H9 (cell line): ENCODE results near the gene CLDN8. TPM values are rescaled to one million over a fixed set of nuclear protein-coding genes. Genes with fewer than 3 reads are reported as not detected.

Source experiments
- DNase-seq: peaks from one replicate; pipeline ENCODE4 v3.0.0-alpha.2; 2017
- H2AFZ ChIP-seq: one replicate; pipeline ENCODE4 v1.6.1; 2013; ENCODE audit warnings: mild to moderate bottlenecking, low read length, control low read depth, moderate library complexity
- H2AK5ac ChIP-seq: 2 replicates; pipeline ENCODE4 v1.6.1; 2013; ENCODE audit warnings: low read length, control low read depth, mixed read lengths; ENCODE audit not compliant: insufficient read length
- H2BK120ac ChIP-seq: one replicate; pipeline ENCODE4 v1.6.1; 2013; ENCODE audit warnings: low read depth, mild to moderate bottlenecking, low read length, control low read depth, inconsistent platforms; ENCODE audit not compliant: poor library complexity, severe bottlenecking
- H2BK12ac ChIP-seq: 2 replicates; pipeline ENCODE4 v1.6.1; 2013; ENCODE audit warnings: low read length, control low read depth, mixed read lengths, low read depth; ENCODE audit not compliant: insufficient read length
- H2BK15ac ChIP-seq: 2 replicates; pipeline ENCODE4 v1.6.1; 2013; ENCODE audit warnings: low read depth, low read length, control low read depth
- H2BK20ac ChIP-seq: one replicate; pipeline ENCODE4 v1.6.1; 2013; ENCODE audit warnings: low read depth, mild to moderate bottlenecking, low read length, control low read depth, inconsistent platforms; ENCODE audit not compliant: poor library complexity, severe bottlenecking
- H2BK5ac ChIP-seq: 2 replicates; pipeline ENCODE4 v1.6.1; 2013; ENCODE audit warnings: low read length, control low read depth, mixed read lengths; ENCODE audit not compliant: insufficient read length
- H3K14ac ChIP-seq: 2 replicates; pipeline ENCODE4 v1.6.1; 2013; ENCODE audit warnings: low read length, control low read depth; ENCODE audit not compliant: insufficient read depth
- H3K18ac ChIP-seq: 2 replicates; pipeline ENCODE4 v1.6.1; 2013; ENCODE audit warnings: low read depth, mild to moderate bottlenecking, mixed read lengths, low read length, control low read depth; ENCODE audit not compliant: insufficient read length
- H3K23ac ChIP-seq: 2 replicates; pipeline ENCODE4 v1.6.1; 2013; ENCODE audit warnings: low read length, control low read depth, mixed read lengths, low read depth; ENCODE audit not compliant: insufficient read length
- H3K23me2 ChIP-seq: 2 replicates; pipeline ENCODE4 v1.6.1; 2013; ENCODE audit warnings: low read depth, mild to moderate bottlenecking, mixed read lengths, low read length, control low read depth; ENCODE audit not compliant: insufficient read length, poor library complexity, severe bottlenecking
- H3K27ac ChIP-seq: 2 replicates; pipeline ENCODE4 v1.5.1; 2013; ENCODE audit warnings: low read length, control low read depth, mixed read lengths, low read depth; ENCODE audit not compliant: insufficient read length
- H3K27me3 ChIP-seq: 2 replicates; pipeline ENCODE4 v1.6.1; 2013; ENCODE audit warnings: low read length, control low read depth, inconsistent platforms; ENCODE audit not compliant: insufficient read depth
- H3K4ac ChIP-seq: 2 replicates; pipeline ENCODE4 v1.6.1; 2013; ENCODE audit warnings: low read depth, mild to moderate bottlenecking, control low read depth, inconsistent platforms, low read length, moderate library complexity
- H3K4me1 ChIP-seq: 2 replicates; pipeline ENCODE4 v1.6.1; 2013; ENCODE audit warnings: low read length, control low read depth, inconsistent platforms; ENCODE audit not compliant: insufficient read depth
- H3K4me2 ChIP-seq: 2 replicates; pipeline ENCODE4 v1.6.1; 2013; ENCODE audit warnings: low read length, control low read depth, mixed read lengths; ENCODE audit not compliant: insufficient read length, insufficient read depth
- H3K56ac ChIP-seq: 2 replicates; pipeline ENCODE4 v1.6.1; 2013; ENCODE audit warnings: low read depth, mild to moderate bottlenecking, mixed read lengths, low read length, control low read depth; ENCODE audit not compliant: insufficient read length
- H3K79me1 ChIP-seq: 2 replicates; pipeline ENCODE4 v1.6.1; 2013; ENCODE audit warnings: low read depth, mild to moderate bottlenecking, moderate library complexity, low read length, control low read depth, inconsistent platforms; ENCODE audit not compliant: insufficient read depth, poor library complexity, severe bottlenecking
- H3K79me2 ChIP-seq: 2 replicates; pipeline ENCODE4 v1.6.1; 2013; ENCODE audit warnings: low read length, control low read depth, inconsistent platforms; ENCODE audit not compliant: insufficient read depth
- H3K9ac ChIP-seq: 2 replicates; pipeline ENCODE4 v1.6.1; 2013; ENCODE audit warnings: low read length, control low read depth, mixed read lengths; ENCODE audit not compliant: insufficient read length; ENCODE audit errors: extremely low read depth
- H3K9me3 ChIP-seq: one replicate; pipeline ENCODE4 v1.6.1; 2013; ENCODE audit warnings: low read depth, low read length, inconsistent platforms; ENCODE audit not compliant: control insufficient read depth
- H3T11ph ChIP-seq: one replicate; pipeline ENCODE4 v1.6.1; 2013; ENCODE audit warnings: mild to moderate bottlenecking, low read length, control low read depth, inconsistent platforms
- H4K20me1 ChIP-seq: one replicate; pipeline ENCODE4 v1.6.1; 2013; ENCODE audit not compliant: control insufficient read depth, insufficient read length, insufficient read depth
- H4K5ac ChIP-seq: 2 replicates; pipeline ENCODE4 v1.6.1; 2013; ENCODE audit warnings: low read depth, mild to moderate bottlenecking, mixed read lengths, low read length, control low read depth; ENCODE audit not compliant: insufficient read length
- H4K8ac ChIP-seq: replicated peaks from 2 replicates; pipeline ENCODE4 v1.6.1; 2013; ENCODE audit warnings: low read length, control low read depth, mixed read lengths, low read depth; ENCODE audit not compliant: insufficient read length
- H4K91ac ChIP-seq: 2 replicates; pipeline ENCODE4 v1.6.1; 2013; ENCODE audit warnings: low read depth, mild to moderate bottlenecking, moderate library complexity, mixed read lengths, low read length, control low read depth; ENCODE audit not compliant: insufficient read length
- H3K27ac Mint-ChIP-seq, 3 experiments: 2 replicates in 2 of 3; 3 replicates in 1 of 3; pipeline ENCODE4 v1.8.0; 2020 to 2021; ENCODE audit warnings: mixed read lengths in 3 of 3, mild to moderate bottlenecking in 1 of 3, moderate library complexity in 1 of 3
- H3K27me3 Mint-ChIP-seq: 2 replicates; pipeline ENCODE4 v1.8.0; 2021; ENCODE audit warnings: low read depth, mild to moderate bottlenecking, moderate library complexity, mixed read lengths
- H3K36me3 Mint-ChIP-seq, 3 experiments: 2 replicates in 2 of 3; 3 replicates in 1 of 3; pipeline ENCODE4 v1.8.0; 2020 to 2021; ENCODE audit warnings: low read depth in 3 of 3, mixed read lengths in 3 of 3; ENCODE audit not compliant: insufficient read depth in 1 of 3
- H3K4me1 Mint-ChIP-seq, 2 experiments: 2 replicates each; pipeline ENCODE4 v1.8.0; 2020; ENCODE audit warnings: mixed read lengths in 2 of 2
- H3K4me3 Mint-ChIP-seq, 2 experiments: 2 replicates in 1 of 2; 3 replicates in 1 of 2; pipeline ENCODE4 v1.8.0; 2020 to 2021; ENCODE audit warnings: mild to moderate bottlenecking in 2 of 2, mixed read lengths in 2 of 2, moderate library complexity in 1 of 2
- H3K9me3 Mint-ChIP-seq, 2 experiments: 2 replicates in 1 of 2; 3 replicates in 1 of 2; pipeline ENCODE4 v1.8.0; 2020; ENCODE audit warnings: mild to moderate bottlenecking in 2 of 2, mixed read lengths in 2 of 2, moderate library complexity in 1 of 2
- CTCF ChIP-seq: fragments of 200-600 bp; sonication (generic); conservative IDR thresholded peaks from 3 replicates; pipeline ENCODE4 v1.8.0; 2021; ENCODE audit warnings: antibody characterized with exemption, mild to moderate bottlenecking
- total RNA-seq: library from RNA; stranded (reverse); gene quantifications from 2 replicates; pipeline ENCODE4 v1.2.1, GENCODE V29; 2021

CLDN8 gene
- total RNA-seq, 1 experiment from 2014 or later, result not detected

- H2BK5ac ChIP-seq, result no peak overlapping the region
- H2BK12ac ChIP-seq, result no peak overlapping the region
- TF ChIP-seq CTCF, result no peak
- H3K9ac ChIP-seq, result no peak overlapping the region
- no peak overlapping the region for H3K14ac ChIP-seq
- no peaks in the 10 kb centered on the region for H3K79me1 ChIP-seq
- no peak overlapping the region for H3K18ac ChIP-seq
- H3K4me3 Mint-ChIP-seq, result no peak overlapping the region
- no peaks in the 10 kb centered on the region for H3K9me3 Mint-ChIP-seq
- no peaks in the 10 kb centered on the region for H4K20me1 ChIP-seq
- H2BK20ac ChIP-seq, result no peak overlapping the region
- no peaks in the 10 kb centered on the region for H3K79me2 ChIP-seq
- no peaks in the 10 kb centered on the region for H3K27me3 ChIP-seq
- no peak overlapping the region for H2AK5ac ChIP-seq
- H4K5ac ChIP-seq, result no peak overlapping the region
- no peak overlapping the region for H3K56ac ChIP-seq
- H3K23ac ChIP-seq, result no peak overlapping the region
- no peaks in the 10 kb centered on the region for H3K23me2 ChIP-seq
- no peak overlapping the region for H2AFZ ChIP-seq
- H3K27ac ChIP-seq, result no peak overlapping the region
- H2BK120ac ChIP-seq, result no peak overlapping the region
- H3K27ac Mint-ChIP-seq, result no peak overlapping the region
- no peak overlapping the region for H3T11ph ChIP-seq
- peaks cover 2% of the 10 kb centered on the region; the same call in 1 of the 2 replicates for H3K27me3 Mint-ChIP-seq
- H2BK15ac ChIP-seq, result no peak overlapping the region
- no peaks in the 10 kb centered on the region; a peak in 1 of 4 replicates for H3K4me1 Mint-ChIP-seq
- H4K91ac ChIP-seq, result no peak overlapping the region
- DNase-seq, result no peak
- H3K4me2 ChIP-seq, result no peak overlapping the region
- H3K4ac ChIP-seq, result no peak overlapping the region
- no peaks in the 10 kb centered on the region for H3K4me1 ChIP-seq
- H3K36me3 Mint-ChIP-seq, result no peaks in the 10 kb centered on the region
- H4K8ac ChIP-seq, result no peak overlapping the region
- H3K9me3 ChIP-seq, result no peaks in the 10 kb centered on the region
These were observed 29.2 kb upstream of the CLDN8 start for GRCh38 chr21:30245061-30245460.
